SK-N-SH (cell line): ENCODE results near the gene RAB3GAP2. TPM values are rescaled to one million over a fixed set of nuclear protein-coding genes. Genes with fewer than 3 reads are reported as not detected.
"Not testable (repeated sequence)": the region's sequence is repeated elsewhere in the genome, so short reads cannot be mapped to it uniquely, and the experiment has no call there.

Source experiments
- CTCF ChIA-PET: fragments of 300-600, 350-600 bp; formaldehyde crosslinking; extraction: SDS; loops from one replicate; lab custom pipeline; 2021; lab: Yijun Ruan, JAX
- POLR2A ChIA-PET: fragments of 350-600 bp; sonication (Branson Sonifier 250); formaldehyde crosslinking; extraction: SDS; loops from one replicate; lab custom pipeline; 2020; ENCODE audit warnings: antibody characterized with exemption, inconsistent platforms; lab: Yijun Ruan, JAX
- DNase-seq: peaks from one replicate; pipeline ENCODE4 v3.0.0; 2012
- H2AFZ ChIP-seq: fragments of 200-600 bp; sonication (generic); 2 replicates; pipeline ENCODE4 v1.8.1; 2016; ENCODE audit warnings: antibody characterized with exemption, mild to moderate bottlenecking, low read depth
- H3F3A ChIP-seq: fragments of 200-600 bp; sonication (generic); replicated peaks from 2 replicates; pipeline ENCODE3; 2016; ENCODE audit warnings: antibody characterized with exemption, mild to moderate bottlenecking; ENCODE audit not compliant: insufficient read depth
- H3K27ac ChIP-seq, 2 experiments: fragments of 200-500 bp in 1 of 2; fragments of 200-600 bp in 1 of 2; sonication (Bioruptor generic) in 1 of 2; sonication (generic), shearing (Covaris generic) in 1 of 2; 2 replicates each; pipeline versions ENCODE4 v1.5.1 to v1.6.1; 2014 to 2016; ENCODE audit warnings: low read depth in 2 of 2, inconsistent platforms in 1 of 2, low read length in 1 of 2, mild to moderate bottlenecking in 1 of 2, mixed read lengths in 1 of 2
- H3K27me3 ChIP-seq: fragments of 200-600 bp; sonication (generic), shearing (Covaris generic); 2 replicates; pipeline ENCODE4 v1.6.1; 2016; ENCODE audit warnings: mixed run types; ENCODE audit not compliant: insufficient read depth
- H3K36me3 ChIP-seq, 2 experiments: fragments of 200-500 bp in 1 of 2; fragments of 200-600 bp in 1 of 2; sonication (Bioruptor generic) in 1 of 2; sonication (generic) in 1 of 2; replicated peaks in 1 of 2; 2 replicates each; pipeline versions ENCODE3 to v1.5.1; 2014 to 2016; ENCODE audit warnings: low read length in 1 of 2, mild to moderate bottlenecking in 1 of 2; ENCODE audit not compliant: insufficient read depth in 2 of 2, control insufficient read depth in 1 of 2
- H3K4me1 ChIP-seq, 2 experiments: fragments of 200-500 bp in 1 of 2; fragments of 200-600 bp in 1 of 2; sonication (Bioruptor generic) in 1 of 2; sonication (generic), shearing (Covaris generic) in 1 of 2; 2 replicates each; pipeline versions ENCODE4 v1.5.1 to v1.6.1; 2014 to 2016; ENCODE audit warnings: low read depth in 1 of 2, low read length in 1 of 2, mixed run types in 1 of 2; ENCODE audit not compliant: insufficient read depth in 2 of 2, control insufficient read depth in 1 of 2
- H3K4me2 ChIP-seq: fragments of 200-600 bp; sonication (generic), shearing (Covaris generic); 2 replicates; pipeline ENCODE4 v1.6.1; 2017; ENCODE audit warnings: mixed run types
- H3K4me3 ChIP-seq, 2 experiments: fragments of 200-500 bp in 1 of 2; fragments of 200-600 bp in 1 of 2; sonication (Bioruptor generic) in 1 of 2; sonication (generic), shearing (Covaris generic) in 1 of 2; 2 replicates each; pipeline versions ENCODE4 v1.5.1 to v1.8.1; 2014 to 2016; ENCODE audit warnings: low read depth in 2 of 2, inconsistent platforms in 1 of 2, low read length in 1 of 2, mild to moderate bottlenecking in 1 of 2, mixed read lengths in 1 of 2, moderate library complexity in 1 of 2
- H3K79me2 ChIP-seq: fragments of 200-600 bp; sonication (generic); 2 replicates; pipeline ENCODE4 v1.8.1; 2017; ENCODE audit warnings: mild to moderate bottlenecking; ENCODE audit not compliant: insufficient read depth
- H3K9ac ChIP-seq: fragments of 200-600 bp; sonication (generic); 2 replicates; pipeline ENCODE4 v1.6.1; 2017; ENCODE audit warnings: mixed run types
- H3K9me2 ChIP-seq: fragments of 200-600 bp; sonication (generic); 2 replicates; pipeline ENCODE4 v1.6.1; 2017; ENCODE audit warnings: mixed run types
- H3K9me3 ChIP-seq: fragments of 200-600 bp; sonication (generic); 2 replicates; pipeline ENCODE4 v1.6.1; 2017; ENCODE audit warnings: mixed run types, mild to moderate bottlenecking, moderate library complexity
- H4K20me1 ChIP-seq: fragments of 200-600 bp; sonication (generic); 2 replicates; pipeline ENCODE4 v1.6.1; 2017; ENCODE audit warnings: mild to moderate bottlenecking, mixed run types; ENCODE audit not compliant: insufficient read depth
- CHD2 ChIP-seq: fragments of 150-350 bp; IDR thresholded peaks from 2 replicates; pipeline ENCODE4 v1.6.1; 2018; ENCODE audit warnings: low read length; ENCODE audit not compliant: partially characterized antibody
- FOSL2 ChIP-seq: IDR thresholded peaks from 2 replicates; pipeline ENCODE4 v1.4.0; 2012; ENCODE audit warnings: low read depth, mild to moderate bottlenecking, moderate library complexity, borderline replicate concordance
- GABPA ChIP-seq: IDR thresholded peaks from 2 replicates; pipeline ENCODE4 v1.4.0; 2012; ENCODE audit warnings: low read depth, mild to moderate bottlenecking
- GATA2 ChIP-seq: sonication (generic); formaldehyde crosslinking; IDR thresholded peaks from 2 replicates; pipeline ENCODE4 v1.5.0; 2020; ENCODE audit warnings: mild to moderate bottlenecking, missing genetic modification reagents
- IRF3 ChIP-seq: fragments of 150-350 bp; IDR thresholded peaks from 2 replicates; pipeline ENCODE4 v1.6.1; 2016; ENCODE audit warnings: mild to moderate bottlenecking, low read depth, low read length
- JUND ChIP-seq: IDR thresholded peaks from 2 replicates; pipeline ENCODE4 v1.4.0; 2012
- NFIC ChIP-seq: IDR thresholded peaks from 2 replicates; pipeline ENCODE4 v1.4.0; 2012; ENCODE audit warnings: borderline replicate concordance
- NRF1 ChIP-seq: IDR thresholded peaks from 2 replicates; pipeline ENCODE4 v1.6.1; 2012; ENCODE audit warnings: low read depth, mild to moderate bottlenecking, low read length
- PBX3 ChIP-seq: IDR thresholded peaks from 2 replicates; pipeline ENCODE4; 2012
- RAD21 ChIP-seq: IDR thresholded peaks from 2 replicates; pipeline ENCODE4 v1.6.1; 2012; ENCODE audit warnings: mild to moderate bottlenecking, low read length
- RCOR1 ChIP-seq: fragments of 150-350 bp; IDR thresholded peaks from 2 replicates; pipeline ENCODE4 v1.6.1; 2017; ENCODE audit warnings: antibody characterized with exemption, low read length
- REST ChIP-seq: IDR thresholded peaks from 2 replicates; pipeline ENCODE4 v1.6.1; 2012; ENCODE audit warnings: mild to moderate bottlenecking, low read depth, low read length, moderate library complexity
- RXRA ChIP-seq: IDR thresholded peaks from 2 replicates; pipeline ENCODE4 v1.4.0; 2012; ENCODE audit warnings: low read depth, mild to moderate bottlenecking, borderline replicate concordance
- SIN3A ChIP-seq: IDR thresholded peaks from 2 replicates; pipeline ENCODE4 v1.6.1; 2012; ENCODE audit warnings: low read depth, mild to moderate bottlenecking, low read length, moderate library complexity, borderline replicate concordance
- SMC3 ChIP-seq: IDR thresholded peaks from 2 replicates; pipeline ENCODE4 v1.6.1; 2012; ENCODE audit warnings: low read depth, low read length, improper control_type of control experiment
- TAF1 ChIP-seq: IDR thresholded peaks from 2 replicates; pipeline ENCODE4 v1.6.1; 2012; ENCODE audit warnings: low read depth, mild to moderate bottlenecking, low read length, moderate library complexity, borderline replicate concordance
- TEAD4 ChIP-seq: IDR thresholded peaks from 2 replicates; pipeline ENCODE4 v1.4.0; 2012; ENCODE audit warnings: mild to moderate bottlenecking, borderline replicate concordance; ENCODE audit not compliant: insufficient read depth
- USF1 ChIP-seq: IDR thresholded peaks from 2 replicates; pipeline ENCODE4 v1.4.0; 2012; ENCODE audit warnings: low read depth, borderline replicate concordance
- YY1 ChIP-seq: IDR thresholded peaks from 2 replicates; pipeline ENCODE4 v1.4.0; 2012; ENCODE audit warnings: low read depth, mild to moderate bottlenecking
- ZBTB33 ChIP-seq: IDR thresholded peaks from 2 replicates; pipeline ENCODE4 v1.4.0; 2012; ENCODE audit warnings: low read depth, borderline replicate concordance
- WGBS: methylation state at CpG from one replicate; pipeline ENCODE4 v1.1.6; 2017; ENCODE audit warnings: low lambda C conversion rate; 5-methylcytosine and 5-hydroxymethylcytosine counted together
- polyA plus RNA-seq, 3 experiments: library from polyadenylated mRNA; depleted of rRNA; stranded (reverse); fragments of >200 nt; gene quantifications; 2 replicates each; pipeline ENCODE4 v1.2.3, GENCODE V29; 2012

The RAB3GAP2 gene
- polyA plus RNA-seq, 1 of the 3 experiments (the other 2 are of a cell fraction), result 9.3 TPM

GRCh38 chr1:220249522-220249921, 22.7 kb downstream of the RAB3GAP2 start:
- Histone ChIP-seq H3K4me1 (no peaks in the 10 kb centered on the region), H3F3A (peaks cover 7% of the 10 kb centered on the region), H3K9me3 (peaks cover 4% of the 10 kb centered on the region; the same call in 1 of the 2 replicates), H3K79me2 (peaks cover 38% of the 10 kb centered on the region), H3K9ac (no peak overlapping the region), H3K27me3 (no peaks in the 10 kb centered on the region), H3K9me2 (no peaks in the 10 kb centered on the region), H4K20me1 (no peaks in the 10 kb centered on the region), H3K36me3 (peaks cover 18 to 43% of the 10 kb centered on the region in 2 experiments), H3K4me2 (no peak overlapping the region), H3K4me3 (no peak overlapping the region), H2AFZ (no peak overlapping the region), H3K27ac (no peak overlapping the region)
- ChIA-PET CTCF (no interaction called here), POLR2A (no interaction called here)
- DNase-seq, result no peak
- TF ChIP-seq TEAD4, result no peak
- TF ChIP-seq NFIC, result no peak
- no peak for TF ChIP-seq RXRA
- no peak for TF ChIP-seq SIN3A
- no peak for TF ChIP-seq GATA2 (CRISPR knock-in tag)
- no peak for TF ChIP-seq ZBTB33
- TF ChIP-seq JUND, result no peak
- TF ChIP-seq USF1, result no peak
- no peak for TF ChIP-seq PBX3
- no peak for TF ChIP-seq REST
- TF ChIP-seq RCOR1, result no peak
- TF ChIP-seq SMC3, result no peak
- TF ChIP-seq CHD2, result no peak
- no peak for TF ChIP-seq FOSL2
- no peak for TF ChIP-seq RAD21
- no peak for TF ChIP-seq NRF1
- no peak for TF ChIP-seq IRF3
- TF ChIP-seq GABPA, result no peak
- TF ChIP-seq TAF1, result no peak
- TF ChIP-seq YY1, result no peak
- 78% methylated on average over 1 of the region's 1 CpG for WGBS

GRCh38 chr1:220248715-220249265, 23.5 kb downstream of the RAB3GAP2 start:
- H3K4me1 ChIP-seq, H3K9me3 ChIP-seq, H3K4me2 ChIP-seq, H2AFZ ChIP-seq, DNase-seq, H3K9me2 ChIP-seq, H3F3A ChIP-seq, POLR2A ChIA-PET, H3K4me3 ChIP-seq, CTCF ChIA-PET, H3K27ac ChIP-seq, H3K27me3 ChIP-seq, H3K9ac ChIP-seq, H4K20me1 ChIP-seq: not testable (repeated sequence)
- H3K36me3 ChIP-seq, result peaks cover 18 to 44% of the 10 kb centered on the region in 2 experiments
- H3K79me2 ChIP-seq, result peaks cover 43% of the 10 kb centered on the region
- 97% methylated on average over 3 of the region's 3 CpGs for WGBS
